ENCODE data around the gene C9orf152.
A peak's percentile ranks its signal among the peaks of the same experiment; 100 is the strongest.
"Not testable (repeated sequence)": the region's sequence is repeated elsewhere in the genome, so short reads cannot be mapped to it uniquely, and the experiment has no call there.

Gene C9orf152

DNA sequence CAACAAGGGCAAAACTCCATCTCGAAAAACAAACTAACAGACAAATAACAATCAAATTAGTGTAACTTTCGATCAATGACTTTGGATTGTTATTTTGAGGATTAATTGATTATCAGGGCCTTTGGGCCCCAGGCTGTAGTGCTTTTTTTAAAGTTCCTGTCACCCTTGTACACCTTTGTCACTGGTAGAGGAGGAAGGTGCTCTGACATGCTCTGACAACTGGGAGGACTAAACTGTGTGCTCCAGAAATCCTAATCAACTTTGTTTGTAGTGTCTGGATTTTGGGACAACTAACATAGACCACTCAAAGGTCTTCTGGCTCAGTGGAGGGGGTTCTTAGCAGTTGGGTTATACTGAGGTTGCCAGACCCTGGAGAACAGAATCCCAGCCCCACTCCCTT is 46.5 kb upstream of the C9orf152 start:
- DNase-seq (ENCODE audit: low read depth): no peak

GRCh38 chr9:110252509-110253139 is 44.7 kb upstream of the C9orf152 start:
- H3K4me3 ChIP-seq (ENCODE audit: low read depth, low read length): peak overlapping the region; percentile 90
- TF ChIP-seq, protein P1, sequence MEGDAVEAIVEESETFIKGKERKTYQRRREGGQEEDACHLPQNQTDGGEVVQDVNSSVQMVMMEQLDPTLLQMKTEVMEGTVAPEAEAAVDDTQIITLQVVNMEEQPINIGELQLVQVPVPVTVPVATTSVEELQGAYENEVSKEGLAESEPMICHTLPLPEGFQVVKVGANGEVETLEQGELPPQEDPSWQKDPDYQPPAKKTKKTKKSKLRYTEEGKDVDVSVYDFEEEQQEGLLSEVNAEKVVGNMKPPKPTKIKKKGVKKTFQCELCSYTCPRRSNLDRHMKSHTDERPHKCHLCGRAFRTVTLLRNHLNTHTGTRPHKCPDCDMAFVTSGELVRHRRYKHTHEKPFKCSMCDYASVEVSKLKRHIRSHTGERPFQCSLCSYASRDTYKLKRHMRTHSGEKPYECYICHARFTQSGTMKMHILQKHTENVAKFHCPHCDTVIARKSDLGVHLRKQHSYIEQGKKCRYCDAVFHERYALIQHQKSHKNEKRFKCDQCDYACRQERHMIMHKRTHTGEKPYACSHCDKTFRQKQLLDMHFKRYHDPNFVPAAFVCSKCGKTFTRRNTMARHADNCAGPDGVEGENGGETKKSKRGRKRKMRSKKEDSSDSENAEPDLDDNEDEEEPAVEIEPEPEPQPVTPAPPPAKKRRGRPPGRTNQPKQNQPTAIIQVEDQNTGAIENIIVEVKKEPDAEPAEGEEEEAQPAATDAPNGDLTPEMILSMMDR (IDR thresholded peaks at IDR 0.05; ENCODE audit: low read depth, low read length): no peak
- no peak for TF ChIP-seq MAX (IDR thresholded peaks at IDR 0.05; ENCODE audit: low read depth, low read length)
- no peak for TF ChIP-seq POLR2A (IDR thresholded peaks at IDR 0.05; ENCODE audit: extremely low read depth, insufficient read length)
- TF ChIP-seq MYC (IDR thresholded peaks at IDR 0.05; ENCODE audit: low read depth, low read length): no peak
- DNase-seq (ENCODE audit: low read depth): no peak

More for the DNA sequence above, 46.5 kb upstream of the C9orf152 start:
- H3K4me3 ChIP-seq (ENCODE audit: low read depth, low read length): peak overlapping the region; percentile 90
- TF ChIP-seq, protein P1 (IDR thresholded peaks at IDR 0.05; ENCODE audit: low read depth, low read length): no peak
- TF ChIP-seq MYC (IDR thresholded peaks at IDR 0.05; ENCODE audit: low read depth, low read length): no peak
- TF ChIP-seq MAX (IDR thresholded peaks at IDR 0.05; ENCODE audit: low read depth, low read length): no peak
- TF ChIP-seq POLR2A (IDR thresholded peaks at IDR 0.05; ENCODE audit: extremely low read depth, insufficient read length): no peak

DNA sequence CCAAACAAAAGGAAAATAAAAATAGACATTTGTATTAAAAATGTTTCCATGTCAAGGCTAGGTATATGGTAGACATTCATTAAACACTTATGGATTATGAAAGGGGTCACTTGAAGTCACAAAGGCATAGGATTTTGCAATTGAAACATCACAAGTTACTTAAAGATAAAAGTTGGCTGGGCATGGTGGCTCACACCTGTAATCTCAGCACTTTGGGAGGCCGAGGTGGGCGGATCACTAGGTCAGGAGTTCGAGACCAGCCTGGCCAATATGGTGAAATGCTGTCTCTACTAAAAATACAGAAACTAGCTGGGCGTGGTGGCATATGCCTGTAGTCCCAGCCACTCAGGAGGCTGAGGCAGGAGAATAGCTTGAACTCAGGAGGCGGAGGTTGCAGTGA is 43.8 kb upstream of the C9orf152 start:
- not testable (repeated sequence) for DNase-seq (ENCODE audit: low read depth)
- H3K4me3 ChIP-seq (ENCODE audit: low read depth, low read length): peak overlapping the region; percentile 21

DNA sequence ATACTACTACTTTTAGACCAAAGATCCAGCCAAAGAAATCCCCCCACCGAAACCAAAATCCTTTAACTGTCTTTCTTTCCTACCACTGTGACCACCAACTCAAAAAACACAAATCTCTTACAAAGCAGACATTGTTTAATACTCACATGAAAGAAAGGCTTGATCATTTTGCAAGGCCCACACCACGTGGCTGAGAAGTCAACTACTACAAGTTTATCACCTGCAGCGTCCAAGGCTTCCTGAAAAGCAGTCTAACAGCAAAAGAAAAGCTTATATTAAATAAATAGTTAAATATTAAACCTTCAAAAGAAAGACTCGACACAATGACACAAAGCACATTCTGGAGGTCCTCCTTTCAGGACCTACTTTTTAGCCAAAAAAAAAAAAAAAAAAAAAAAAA is 43.3 kb upstream of the C9orf152 start:
- TF ChIP-seq POLR2A (IDR thresholded peaks at IDR 0.05; ENCODE audit: extremely low read depth, insufficient read length) (no peak), MYC (IDR thresholded peaks at IDR 0.05; ENCODE audit: low read depth, low read length) (no peak), MAX (IDR thresholded peaks at IDR 0.05; ENCODE audit: low read depth, low read length) (no peak)
- TF ChIP-seq, protein P1 (IDR thresholded peaks at IDR 0.05; ENCODE audit: low read depth, low read length): no peak
- H3K4me3 ChIP-seq (ENCODE audit: low read depth, low read length): no peak overlapping the region
- no peak for DNase-seq (ENCODE audit: low read depth)

DNA sequence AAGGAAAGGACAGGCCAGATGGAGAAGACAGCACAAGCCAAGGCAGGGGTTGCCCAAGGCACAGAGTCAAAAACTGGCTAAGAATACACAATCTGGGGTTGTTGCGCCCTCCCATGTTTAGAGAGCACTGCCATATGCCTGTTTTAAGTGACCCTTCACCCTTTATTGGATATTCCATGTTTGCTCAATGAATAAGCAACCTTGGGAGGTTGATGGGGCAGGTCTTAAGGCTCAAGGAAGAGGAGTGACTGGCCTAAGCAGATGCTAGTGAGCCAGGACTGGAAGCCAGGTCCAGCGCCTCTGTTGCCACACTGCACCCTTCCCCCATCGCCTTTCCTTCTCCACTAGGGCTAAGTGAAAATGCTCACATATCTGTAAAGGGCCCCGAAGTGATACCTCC is 41.6 kb upstream of the C9orf152 start:
- TF ChIP-seq MYC (IDR thresholded peaks at IDR 0.05; ENCODE audit: low read depth, low read length) (no peak), POLR2A (IDR thresholded peaks at IDR 0.05; ENCODE audit: extremely low read depth, insufficient read length) (no peak), MAX (IDR thresholded peaks at IDR 0.05; ENCODE audit: low read depth, low read length) (no peak)
- TF ChIP-seq, protein P1 (IDR thresholded peaks at IDR 0.05; ENCODE audit: low read depth, low read length): no peak
- DNase-seq (ENCODE audit: low read depth): no peak
- H3K4me3 ChIP-seq (ENCODE audit: low read depth, low read length): no peak overlapping the region

DNA sequence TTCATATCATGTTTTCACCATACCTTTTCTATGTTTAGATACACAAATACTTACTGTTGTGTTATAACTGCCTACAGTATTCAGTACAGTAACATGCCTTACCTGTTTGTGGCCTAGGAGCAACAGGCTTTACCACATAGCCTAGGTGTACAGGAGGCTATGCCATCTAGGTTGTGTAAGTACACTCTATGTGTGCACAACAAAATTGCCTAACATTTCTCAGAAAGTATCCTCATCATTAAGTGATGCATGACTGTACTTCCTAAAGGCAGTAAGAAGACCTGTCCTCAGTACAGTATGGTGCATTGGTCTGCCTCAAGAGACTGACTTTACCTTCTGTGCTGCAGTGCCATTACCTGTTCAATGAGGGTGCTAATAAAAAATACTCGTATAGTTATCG is 40.4 kb upstream of the C9orf152 start:
- H3K4me3 ChIP-seq (ENCODE audit: low read depth, low read length): no peak overlapping the region
- no peak for DNase-seq (ENCODE audit: low read depth)
- TF ChIP-seq, protein P1 (IDR thresholded peaks at IDR 0.05; ENCODE audit: low read depth, low read length): no peak
- TF ChIP-seq MAX (IDR thresholded peaks at IDR 0.05; ENCODE audit: low read depth, low read length) (no peak), MYC (IDR thresholded peaks at IDR 0.05; ENCODE audit: low read depth, low read length) (no peak), POLR2A (IDR thresholded peaks at IDR 0.05; ENCODE audit: extremely low read depth, insufficient read length) (no peak)
